IMR-90 (cell line): ENCODE data around the gene HYAL2. TPM values are rescaled to one million over a fixed set of nuclear protein-coding genes. Genes with fewer than 3 reads are reported as not detected.

Source experiments
- ATAC-seq: fragments of 200-7000 bp; cut with Tn5 transposase; 2 replicates; pipeline ENCODE4 v1.9.1; 2020; ENCODE audit warnings: low read depth, mild to moderate bottlenecking, moderate library complexity
- BruUV-seq: library from RNA; stranded (reverse); fragments of 400-500 nt; replicated peaks from 2 replicates; lab custom pipeline; 2021; lab: Mats Ljungman, UMichigan
- CTCF ChIA-PET: fragments of 300-600 bp; formaldehyde crosslinking; extraction: SDS; loops from one replicate; lab custom pipeline; 2021; ENCODE audit warnings: antibody characterized with exemption; lab: Yijun Ruan, JAX
- POLR2A ChIA-PET: fragments of 300-600 bp; sonication (Branson Sonifier 250); formaldehyde crosslinking; loops from one replicate; lab custom pipeline; 2022; ENCODE audit warnings: antibody characterized with exemption; ENCODE audit not compliant: unreplicated experiment; lab: Charles Lee
- DNase-seq: peaks from one replicate; pipeline ENCODE4 v3.0.0; 2013
- H2AFZ ChIP-seq: replicated peaks from 2 replicates; pipeline ENCODE3; 2013; ENCODE audit warnings: low read length, mild to moderate bottlenecking; ENCODE audit not compliant: poor library complexity
- H2AK5ac ChIP-seq: 2 replicates; pipeline ENCODE4 v1.6.1; 2013; ENCODE audit warnings: low read depth, low read length, inconsistent platforms
- H2AK9ac ChIP-seq: replicated peaks from 2 replicates; pipeline ENCODE3; 2013; ENCODE audit warnings: mild to moderate bottlenecking, low read depth, low read length, moderate library complexity; ENCODE audit not compliant: poor library complexity
- H2BK120ac ChIP-seq: 2 replicates; pipeline ENCODE4 v1.6.1; 2013; ENCODE audit warnings: low read depth, low read length, inconsistent platforms
- H2BK15ac ChIP-seq: 3 replicates; pipeline ENCODE4 v1.6.1; 2013; ENCODE audit warnings: low read depth, low read length, inconsistent platforms
- H2BK20ac ChIP-seq: 2 replicates; pipeline ENCODE4 v1.6.1; 2013; ENCODE audit warnings: low read depth, mild to moderate bottlenecking, inconsistent platforms, low read length, moderate library complexity
- H2BK5ac ChIP-seq: 2 replicates; pipeline ENCODE4 v1.6.1; 2013; ENCODE audit warnings: mild to moderate bottlenecking, low read depth, low read length, inconsistent platforms; ENCODE audit not compliant: poor library complexity, severe bottlenecking
- H3K14ac ChIP-seq: replicated peaks from 2 replicates; pipeline ENCODE4 v1.6.1; 2013; ENCODE audit warnings: low read depth, low read length, inconsistent platforms
- H3K18ac ChIP-seq: 2 replicates; pipeline ENCODE4 v1.6.1; 2013; ENCODE audit warnings: low read depth, low read length, control low read depth
- H3K23ac ChIP-seq: 2 replicates; pipeline ENCODE4 v1.6.1; 2013; ENCODE audit warnings: low read depth, low read length, inconsistent platforms
- H3K27ac ChIP-seq: 2 replicates; pipeline ENCODE4 v1.5.1; 2013; ENCODE audit warnings: mild to moderate bottlenecking, control low read depth, low read length; ENCODE audit not compliant: insufficient read depth
- H3K27me3 ChIP-seq: 2 replicates; pipeline ENCODE4 v1.6.1; 2013; ENCODE audit warnings: low read length; ENCODE audit not compliant: control insufficient read depth, insufficient read depth
- H3K36me3 ChIP-seq: 2 replicates; pipeline ENCODE4 v1.6.1; 2013; ENCODE audit warnings: low read length, mixed read lengths; ENCODE audit not compliant: control insufficient read depth, insufficient read depth
- H3K4ac ChIP-seq: 2 replicates; pipeline ENCODE4 v1.6.1; 2013; ENCODE audit warnings: low read depth, low read length, inconsistent platforms
- H3K4me1 ChIP-seq: 2 replicates; pipeline ENCODE4 v1.6.1; 2013; ENCODE audit warnings: low read length, mixed read lengths; ENCODE audit not compliant: control insufficient read depth, insufficient read depth
- H3K4me2 ChIP-seq: 2 replicates; pipeline ENCODE4 v1.6.1; 2013; ENCODE audit warnings: low read depth, mild to moderate bottlenecking, control low read depth, low read length, moderate library complexity
- H3K4me3 ChIP-seq: 2 replicates; pipeline ENCODE4 v1.5.1; 2013; ENCODE audit warnings: low read depth, mild to moderate bottlenecking, control low read depth, low read length, moderate library complexity; ENCODE audit not compliant: insufficient read depth
- H3K56ac ChIP-seq: 2 replicates; pipeline ENCODE4 v1.6.1; 2013; ENCODE audit warnings: low read length, inconsistent platforms; ENCODE audit not compliant: insufficient read depth; ENCODE audit errors: extremely low read depth
- H3K79me1 ChIP-seq, 2 experiments: 2 replicates each; pipeline ENCODE4 v1.6.1; 2013; ENCODE audit warnings: low read length in 2 of 2, inconsistent platforms in 1 of 2, low read depth in 1 of 2
- H3K9ac ChIP-seq: 2 replicates; pipeline ENCODE4 v1.6.1; 2013; ENCODE audit warnings: low read depth, low read length, control low read depth
- H3K9me1 ChIP-seq: 2 replicates; pipeline ENCODE4 v1.6.1; 2013; ENCODE audit warnings: low read length, inconsistent platforms; ENCODE audit not compliant: insufficient read depth
- H3K9me3 ChIP-seq: 2 replicates; pipeline ENCODE4 v1.6.1; 2013; ENCODE audit warnings: low read length; ENCODE audit not compliant: control insufficient read depth, insufficient read depth
- H4K20me1 ChIP-seq: 2 replicates; pipeline ENCODE4 v1.6.1; 2013; ENCODE audit warnings: low read length, inconsistent platforms; ENCODE audit not compliant: insufficient read depth
- H4K5ac ChIP-seq: 2 replicates; pipeline ENCODE4 v1.6.1; 2013; ENCODE audit warnings: mild to moderate bottlenecking, low read depth, low read length, control low read depth
- H4K8ac ChIP-seq, 2 experiments: 2 replicates each; pipeline ENCODE4 v1.6.1; 2013; ENCODE audit warnings: low read depth in 2 of 2, low read length in 2 of 2, control low read depth in 1 of 2, inconsistent platforms in 1 of 2
- H4K91ac ChIP-seq: 2 replicates; pipeline ENCODE4 v1.6.1; 2013; ENCODE audit warnings: low read depth, low read length, inconsistent platforms; ENCODE audit not compliant: insufficient read depth
- BHLHE40 ChIP-seq: fragments of 150-350 bp; IDR thresholded peaks from 2 replicates; pipeline ENCODE4 v1.6.1; 2016; ENCODE audit warnings: mild to moderate bottlenecking, low read depth, low read length
- CEBPB ChIP-seq: IDR thresholded peaks from 2 replicates; pipeline ENCODE4 v1.6.1; 2012; ENCODE audit warnings: low read depth, low read length, improper control_type of control experiment
- CHD1 ChIP-seq: IDR thresholded peaks from 2 replicates; pipeline ENCODE4 v1.6.1; 2012; ENCODE audit warnings: low read depth, low read length, improper control_type of control experiment
- CTCF ChIP-seq: conservative IDR thresholded peaks from 2 replicates; pipeline ENCODE4 v1.5.1; 2012; ENCODE audit warnings: mild to moderate bottlenecking, low read depth, low read length, improper control_type of control experiment
- ELK1 ChIP-seq: fragments of 150-350 bp; IDR thresholded peaks from 2 replicates; pipeline ENCODE4 v1.6.1; 2016; ENCODE audit warnings: low read depth, mild to moderate bottlenecking, low read length, moderate library complexity, borderline replicate concordance
- FOS ChIP-seq: fragments of 150-350 bp; IDR thresholded peaks from 2 replicates; pipeline ENCODE4 v1.6.1; 2016; ENCODE audit warnings: low read depth, low read length
- MAFK ChIP-seq: IDR thresholded peaks from 2 replicates; pipeline ENCODE4 v1.6.1; 2012; ENCODE audit warnings: low read depth, low read length, improper control_type of control experiment
- MAZ ChIP-seq: IDR thresholded peaks from 2 replicates; pipeline ENCODE4 v1.6.1; 2012; ENCODE audit warnings: low read depth, mild to moderate bottlenecking, low read length, improper control_type of control experiment, moderate library complexity, borderline replicate concordance
- MXI1 ChIP-seq: IDR thresholded peaks from 2 replicates; pipeline ENCODE4 v1.6.1; 2012; ENCODE audit warnings: low read depth, mild to moderate bottlenecking, low read length, moderate library complexity, borderline replicate concordance
- NFE2L2 ChIP-seq: fragments of 150-350 bp; IDR thresholded peaks from 2 replicates; pipeline ENCODE4 v1.6.1; 2016; ENCODE audit warnings: low read depth, mild to moderate bottlenecking, low read length
- POLR2A ChIP-seq: IDR thresholded peaks from 2 replicates; pipeline ENCODE4 v1.6.1; 2012; ENCODE audit warnings: mild to moderate bottlenecking, low read depth, low read length
- RAD21 ChIP-seq: IDR thresholded peaks from 2 replicates; pipeline ENCODE4 v1.6.1; 2012; ENCODE audit warnings: low read length, improper control_type of control experiment
- RCOR1 ChIP-seq: IDR thresholded peaks from 2 replicates; pipeline ENCODE4 v1.6.1; 2012; ENCODE audit warnings: mild to moderate bottlenecking, low read length, improper control_type of control experiment; ENCODE audit not compliant: insufficient replicate concordance
- RFX5 ChIP-seq: IDR thresholded peaks from 2 replicates; pipeline ENCODE4 v1.8.0; 2012; ENCODE audit warnings: low read depth, mild to moderate bottlenecking, low read length, moderate library complexity
- SMC3 ChIP-seq: fragments of 150-350 bp; IDR thresholded peaks from 2 replicates; pipeline ENCODE4 v1.6.1; 2016; ENCODE audit warnings: low read depth, mild to moderate bottlenecking, antibody characterized with exemption, low read length, moderate library complexity
- USF2 ChIP-seq: fragments of 150-350 bp; IDR thresholded peaks from 2 replicates; pipeline ENCODE4 v1.6.1; 2017; ENCODE audit warnings: mild to moderate bottlenecking, antibody characterized with exemption, low read length, low read depth
- WGBS, 2 experiments: methylation state at CpG; one replicate each; pipeline versions ENCODE4 v1.1.5 to v1.1.7; 2013; ENCODE audit warnings: missing lambda C conversion rate in 2 of 2; ENCODE audit not compliant: insufficient read length in 1 of 2; ENCODE audit errors: extremely low coverage in 2 of 2; 5-methylcytosine and 5-hydroxymethylcytosine counted together
- dilution Hi-C: fragments of 300-500 bp; cut with HindIII; formaldehyde crosslinking; loops from one replicate; pipeline ENCODE4 v1.14.3; 2018; ENCODE audit warnings: low sequenced_read_pairs; ENCODE audit not compliant: unreplicated experiment
- in situ Hi-C: fragments of 300-500 bp; cut with MboI; formaldehyde crosslinking; loops from 3 replicates; pipeline ENCODE4 v1.14.3; 2019; ENCODE audit warnings: low sequenced_read_pairs, inconsistent platforms, mixed read lengths
- intact Hi-C: fragments of 100-400 bp; cut with micrococcal nuclease; formaldehyde crosslinking; loops from 2 replicates; pipeline ENCODE4 v1.10.0; 2022
- polyA plus RNA-seq, 3 experiments: library from polyadenylated mRNA; depleted of rRNA; stranded (reverse); fragments of >200 nt; gene quantifications; 2 replicates each; pipeline ENCODE4 v1.2.3, GENCODE V29; 2012; ENCODE audit warnings: low replicate concordance in 1 of 3
- total RNA-seq: library from RNA; depleted of rRNA; stranded (reverse); fragments of >200 nt; gene quantifications from 2 replicates; pipeline ENCODE4 v1.2.3, GENCODE V29; 2012

HYAL2 gene
- total and polyA plus RNA-seq, 2 of the 4 experiments (the other 2 are of a cell fraction) = 56.8 to 104 TPM

DNA sequence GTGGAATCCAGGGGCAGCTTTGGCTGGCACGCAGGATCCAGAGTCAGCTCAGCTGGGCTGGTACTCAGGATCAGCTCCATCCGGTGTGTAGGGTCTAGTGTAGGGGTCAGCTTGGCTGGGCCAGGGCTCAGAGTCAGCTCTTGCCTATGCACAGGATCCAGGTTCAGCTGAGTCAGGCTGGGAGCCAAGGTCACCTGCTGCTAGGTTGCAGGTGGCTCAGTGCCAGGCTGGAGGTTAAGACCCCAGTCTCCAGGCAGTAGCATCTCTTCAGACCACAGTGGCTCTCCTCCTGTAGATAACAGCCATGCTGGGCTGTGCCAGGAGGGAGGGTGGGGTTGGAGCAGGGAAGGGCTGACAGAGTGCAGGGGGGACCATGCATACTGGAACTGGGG lies 25.2 kb downstream of the HYAL2 start:
- peak overlapping the region; percentile 26 for H2AK9ac ChIP-seq
- intact Hi-C loops (no loop called here), in situ Hi-C loops (no loop called here), dilution Hi-C loops (no loop called here)
- H3K36me3 ChIP-seq = no peaks in the 10 kb centered on the region
- no peaks in the 10 kb centered on the region for H3K9me3 ChIP-seq
- no peaks in the 10 kb centered on the region for H3K27me3 ChIP-seq
- no peak overlapping the region for H4K5ac ChIP-seq
- no peak overlapping the region for H2BK15ac ChIP-seq
- WGBS, 2 experiments = 85% methylated on average over 2 of the region's 2 CpGs; no CpG with 5 or more reads in 1 of the 2 experiments
- no peak overlapping the region for H3K56ac ChIP-seq
- no peak overlapping the region for H3K4me2 ChIP-seq
- no peak overlapping the region for H3K14ac ChIP-seq
- no peak overlapping the region for H4K8ac ChIP-seq
- no peak overlapping the region for H2BK120ac ChIP-seq
- BruUV-seq = no TSS peak
- ATAC-seq (no peak), DNase-seq (no peak)
- no peak overlapping the region for H3K18ac ChIP-seq
- H3K4me1 ChIP-seq = peaks cover 17% of the 10 kb centered on the region
- H3K23ac ChIP-seq = no peak overlapping the region
- no peak overlapping the region for H3K4me3 ChIP-seq
- no peak overlapping the region for H2AFZ ChIP-seq
- no peak overlapping the region for H2BK5ac ChIP-seq
- TF ChIP-seq NFE2L2 = no peak
- no peak for TF ChIP-seq RFX5
- no peak for TF ChIP-seq RAD21
- no peak for TF ChIP-seq BHLHE40
- TF ChIP-seq RCOR1 = no peak
- no peak for TF ChIP-seq MXI1
- no peak for TF ChIP-seq ELK1
- no peak for TF ChIP-seq FOS
- no peak for TF ChIP-seq CTCF
- no peak for TF ChIP-seq MAZ
- TF ChIP-seq CEBPB = no peak
- no peak for TF ChIP-seq USF2
- no peak for TF ChIP-seq CHD1
- no peak for TF ChIP-seq SMC3
- no peak for TF ChIP-seq MAFK
- no peak for TF ChIP-seq POLR2A
- H2BK20ac ChIP-seq = no peak overlapping the region
- no peak overlapping the region for H3K27ac ChIP-seq
- no peaks in the 10 kb centered on the region for H4K20me1 ChIP-seq
- H3K79me1 ChIP-seq = peaks cover 13 to 31% of the 10 kb centered on the region in 2 experiments; a peak in 3 of 4 replicates
- peaks cover 17% of the 10 kb centered on the region for H3K9me1 ChIP-seq
- no peak overlapping the region for H2AK5ac ChIP-seq
- H4K91ac ChIP-seq = no peak overlapping the region
- no peak overlapping the region; the same call in 1 of the 2 replicates for H3K4ac ChIP-seq
- POLR2A ChIA-PET = no interaction called here
- H3K9ac ChIP-seq = no peak overlapping the region
- CTCF ChIA-PET = no interaction called here
